ENCODE measurements around the gene RANBP17.

RANBP17 gene

DNA sequence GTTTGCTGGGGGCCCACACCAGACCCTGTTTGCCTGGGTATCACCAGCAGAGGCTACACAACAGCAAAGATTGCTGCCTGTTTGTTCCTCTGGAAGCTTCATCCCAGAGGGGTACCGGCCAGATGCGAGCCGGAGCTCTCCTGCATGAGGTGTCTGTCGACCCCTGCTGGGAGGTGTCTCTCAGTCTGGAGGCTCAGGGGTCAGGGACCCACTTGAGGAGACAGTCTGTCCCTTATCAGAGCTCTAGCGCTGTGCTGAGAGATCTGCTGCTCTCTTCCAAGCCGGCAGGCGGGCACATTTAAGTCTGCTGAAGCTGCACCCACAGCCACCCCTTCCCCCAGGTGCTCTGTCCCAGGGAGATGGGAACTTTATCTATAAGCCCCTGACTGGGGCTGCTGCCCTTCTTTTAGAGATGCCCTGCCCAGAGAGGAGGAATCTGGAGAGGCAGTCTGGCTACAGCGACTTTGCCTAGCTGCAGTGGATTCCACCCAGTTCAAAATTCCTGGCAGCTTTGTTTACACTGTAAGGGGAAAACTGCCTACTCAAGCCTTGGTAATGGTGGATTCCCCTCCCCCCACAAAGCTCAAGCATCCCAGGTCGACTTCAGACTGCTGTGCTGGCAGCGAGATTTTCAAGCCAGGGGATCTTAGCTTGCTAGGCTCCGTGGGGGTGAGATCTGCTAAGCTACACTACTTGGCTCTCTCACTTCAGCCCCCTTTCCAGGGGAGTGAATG is 241.2 kb downstream of the RANBP17 start:
- DNase-seq = no peak

DNA sequence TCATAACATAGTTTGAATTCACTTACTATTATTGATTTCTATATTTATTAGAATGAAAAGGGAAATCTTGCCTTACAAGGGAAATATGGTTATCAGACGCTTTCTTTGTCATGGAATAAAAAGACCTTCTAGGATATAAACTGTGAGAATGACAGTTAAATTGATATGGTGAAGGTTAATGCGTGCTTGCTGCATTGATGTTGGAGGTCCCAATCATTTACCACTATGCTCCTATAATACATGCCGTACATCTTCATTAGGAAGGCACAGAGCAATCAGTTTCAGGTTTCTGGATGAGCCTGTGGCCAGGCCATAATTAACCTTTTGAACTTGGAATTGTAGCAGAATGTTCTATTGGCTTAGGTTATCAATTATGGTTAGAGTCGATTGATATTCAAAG is 245.9 kb downstream of the RANBP17 start:
- no peak for DNase-seq

DNA sequence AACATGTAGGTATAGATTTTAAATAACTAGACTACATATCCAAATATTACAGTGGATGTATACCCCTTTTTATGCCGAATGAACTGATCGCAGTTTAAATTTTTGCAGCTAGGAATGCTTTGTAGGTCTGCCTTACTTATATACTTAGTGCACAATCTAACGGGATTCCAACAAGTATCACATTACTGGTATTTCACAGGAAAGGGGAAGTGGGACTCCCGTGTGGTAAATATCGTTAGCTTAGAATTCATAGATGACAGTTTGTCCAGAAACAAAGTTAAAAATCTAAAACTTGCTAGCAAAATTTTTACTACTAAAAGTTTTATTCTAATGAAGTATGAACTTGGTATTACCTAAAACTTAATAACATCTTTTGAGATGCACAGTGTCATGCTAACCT is 253.7 kb downstream of the RANBP17 start:
- no peak for DNase-seq

DNA sequence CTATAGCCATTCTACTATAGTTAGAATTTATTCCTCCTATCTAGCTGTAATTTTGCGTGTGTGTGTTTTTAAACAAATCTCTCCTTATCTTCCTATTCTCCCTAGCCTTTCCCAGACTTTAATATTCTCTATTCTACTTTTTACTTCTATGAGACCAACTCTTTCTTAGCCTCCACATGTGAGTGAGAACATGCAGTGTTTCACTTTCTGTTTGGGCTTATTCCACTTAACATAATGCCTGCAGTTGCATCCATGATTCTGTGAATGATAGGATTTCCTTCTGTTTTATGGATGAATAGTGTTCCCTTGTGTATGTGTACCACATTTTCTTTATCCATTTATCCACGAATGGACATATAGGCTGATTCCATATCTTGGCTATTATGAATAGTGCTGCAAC is 254.9 kb downstream of the RANBP17 start:
- no peak for DNase-seq

DNA sequence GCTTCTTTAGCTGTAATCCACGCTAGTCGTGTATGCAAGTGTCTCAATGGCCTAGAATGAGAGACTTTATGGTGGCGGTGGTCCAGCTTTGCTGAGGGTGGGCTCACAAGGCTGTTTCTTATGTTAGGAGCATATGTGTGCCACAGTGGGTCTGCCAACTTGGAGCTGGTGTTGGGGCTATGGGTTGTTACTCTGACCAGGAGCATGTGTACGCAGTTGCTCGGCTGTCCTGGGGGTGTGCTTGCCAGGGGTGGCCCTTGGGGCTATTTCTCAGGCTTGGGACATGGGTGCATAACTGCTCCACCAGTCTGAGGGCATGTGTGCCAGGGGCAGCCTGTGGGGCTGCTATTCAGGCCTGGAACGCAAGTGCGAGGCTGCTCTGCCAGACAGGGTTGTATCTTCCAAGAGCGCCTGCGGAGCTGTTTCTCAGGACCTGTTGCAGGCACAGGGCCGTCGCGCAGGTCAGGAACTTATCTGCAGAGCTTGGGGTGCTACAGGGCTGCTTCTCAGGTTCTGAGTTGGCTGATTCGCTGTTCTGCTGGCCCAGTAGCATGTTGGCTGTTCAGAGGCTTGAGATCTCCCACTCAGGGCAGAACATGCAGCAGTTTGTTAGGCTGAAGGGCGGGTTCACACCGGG is 259.3 kb downstream of the RANBP17 start:
- no peak for DNase-seq

DNA sequence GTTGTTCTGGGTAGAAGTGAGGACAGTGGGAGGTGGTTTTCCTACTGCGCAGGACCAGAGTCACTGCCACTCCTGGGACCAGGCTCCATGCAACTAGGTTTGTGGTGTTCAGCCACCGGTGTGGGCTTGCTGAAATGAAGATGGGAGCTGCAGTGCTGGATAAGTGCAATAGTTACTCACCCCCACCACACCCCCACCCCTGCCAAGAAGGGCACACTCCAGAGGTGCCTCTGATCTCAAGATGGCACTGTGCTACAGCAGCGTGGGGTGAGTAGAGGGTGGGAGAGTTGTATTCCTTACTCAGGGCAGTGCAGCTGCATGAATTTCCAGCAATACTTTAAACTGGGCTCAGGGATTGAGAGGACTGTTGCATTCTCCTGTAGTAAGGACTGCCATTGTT is 259.8 kb downstream of the RANBP17 start:
- DNase-seq = no peak

DNA sequence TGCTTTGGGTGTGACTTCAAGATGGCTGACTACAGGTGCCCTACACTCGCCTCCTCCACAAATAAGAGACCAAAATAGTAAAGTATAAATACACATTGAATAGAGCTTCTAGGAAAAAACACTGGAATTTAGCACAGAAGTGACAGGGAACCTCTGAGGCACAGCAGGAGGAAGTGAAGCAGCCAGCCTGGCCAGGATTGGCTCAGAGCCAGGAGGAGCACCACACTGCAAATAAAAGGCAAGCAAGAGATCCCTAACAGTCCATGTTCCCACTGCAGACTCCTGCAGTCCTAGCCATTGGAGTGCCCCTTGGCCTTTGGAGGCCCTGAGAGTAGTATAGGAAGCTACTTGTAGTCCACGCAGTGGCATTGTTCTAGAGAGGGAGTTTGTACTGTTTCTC is 260.6 kb downstream of the RANBP17 start:
- no peak for DNase-seq

DNA sequence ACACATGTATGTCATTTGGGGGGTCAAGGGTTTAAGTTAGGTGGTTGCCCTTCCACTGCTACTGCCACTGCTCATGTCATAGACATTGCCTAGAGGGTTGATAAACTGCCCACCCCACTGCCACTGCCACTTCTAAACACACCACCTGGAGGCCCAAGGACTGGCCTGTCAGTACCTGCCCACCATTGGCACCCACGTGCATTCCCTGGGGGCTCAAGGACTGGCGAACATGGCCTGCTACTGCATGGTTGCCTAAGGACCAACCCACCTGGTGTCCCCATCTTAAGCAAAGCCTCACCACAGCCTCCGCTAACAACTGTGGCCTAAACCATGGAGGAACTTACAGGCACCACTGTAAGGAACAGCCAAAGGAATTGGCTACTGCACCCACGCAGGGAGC is 261.6 kb downstream of the RANBP17 start:
- DNase-seq = no peak

DNA sequence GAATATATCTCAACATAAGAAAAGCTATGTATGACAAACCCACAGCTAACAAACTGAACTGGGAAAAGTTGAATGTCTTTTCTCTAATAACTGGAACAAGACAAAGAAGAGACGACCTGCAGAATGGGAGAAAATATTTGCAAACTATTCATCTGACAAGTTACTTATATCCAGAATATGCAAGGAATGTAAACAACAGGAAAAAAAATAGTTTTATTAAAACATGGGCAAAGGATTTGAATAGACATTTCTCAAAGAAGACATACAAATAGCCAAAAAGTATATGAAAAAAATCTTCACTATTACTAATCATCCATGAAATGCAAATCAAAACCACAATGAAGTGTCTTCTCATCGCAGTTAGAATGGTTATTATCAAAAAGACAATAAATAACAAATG is 265.5 kb downstream of the RANBP17 start:
- no peak for DNase-seq

DNA sequence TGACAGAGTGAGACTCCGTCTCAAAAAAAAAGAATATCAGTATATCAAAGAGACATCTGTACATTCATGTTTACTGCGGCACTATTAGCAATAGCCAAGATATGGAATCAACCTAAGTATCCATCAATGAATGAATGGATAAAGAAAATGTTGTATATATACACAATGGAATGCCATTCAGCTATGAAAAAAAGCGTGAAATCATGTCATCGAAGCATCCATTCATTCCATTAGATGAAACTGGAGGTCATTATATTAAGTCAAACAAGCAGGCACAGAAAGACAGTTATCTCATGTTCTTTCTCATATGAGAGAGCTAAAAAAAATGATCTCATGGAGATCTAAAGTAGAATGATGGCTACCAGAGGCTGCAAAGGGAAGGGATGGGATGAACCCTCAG is 266.3 kb downstream of the RANBP17 start:
- DNase-seq = no peak

DNA sequence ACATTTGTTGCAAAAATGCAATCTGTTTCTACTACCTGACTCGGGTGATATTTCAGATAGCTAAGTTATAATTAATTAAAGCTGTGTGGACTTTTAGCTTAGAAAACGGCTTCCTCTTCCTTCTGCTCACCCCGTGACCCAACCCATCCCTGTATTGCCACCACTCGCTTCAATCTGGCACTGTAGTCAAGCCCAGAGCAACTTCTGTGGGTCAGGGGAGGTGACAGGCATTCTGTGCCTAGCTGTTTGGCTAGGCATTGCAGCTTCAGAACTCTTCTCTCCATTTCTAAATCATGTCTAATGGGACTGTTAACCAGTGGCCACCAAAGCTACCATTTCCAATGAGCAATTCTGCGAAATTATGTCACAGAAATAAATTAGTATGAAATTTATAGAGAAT is 267.5 kb downstream of the RANBP17 start:
- DNase-seq = no peak

DNA sequence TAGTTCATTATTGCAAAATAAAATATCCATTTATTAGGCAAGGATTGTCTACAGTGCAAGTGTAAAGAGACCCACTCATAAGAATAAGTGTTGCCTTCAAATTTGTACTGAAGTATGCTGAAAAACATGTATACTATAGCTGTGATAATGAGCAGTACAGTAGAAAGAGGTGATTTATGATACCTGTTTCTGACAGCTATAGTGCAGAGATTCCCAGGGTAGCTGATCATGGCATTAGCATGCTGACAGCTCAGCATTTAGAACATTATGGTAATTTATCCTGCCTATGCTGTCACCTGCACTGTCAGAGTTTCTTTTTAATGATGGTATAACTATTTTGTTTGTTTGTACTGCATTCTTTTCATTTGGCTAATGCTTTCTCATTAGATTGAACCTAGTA is 269.7 kb downstream of the RANBP17 start:
- DNase-seq = no peak

DNA sequence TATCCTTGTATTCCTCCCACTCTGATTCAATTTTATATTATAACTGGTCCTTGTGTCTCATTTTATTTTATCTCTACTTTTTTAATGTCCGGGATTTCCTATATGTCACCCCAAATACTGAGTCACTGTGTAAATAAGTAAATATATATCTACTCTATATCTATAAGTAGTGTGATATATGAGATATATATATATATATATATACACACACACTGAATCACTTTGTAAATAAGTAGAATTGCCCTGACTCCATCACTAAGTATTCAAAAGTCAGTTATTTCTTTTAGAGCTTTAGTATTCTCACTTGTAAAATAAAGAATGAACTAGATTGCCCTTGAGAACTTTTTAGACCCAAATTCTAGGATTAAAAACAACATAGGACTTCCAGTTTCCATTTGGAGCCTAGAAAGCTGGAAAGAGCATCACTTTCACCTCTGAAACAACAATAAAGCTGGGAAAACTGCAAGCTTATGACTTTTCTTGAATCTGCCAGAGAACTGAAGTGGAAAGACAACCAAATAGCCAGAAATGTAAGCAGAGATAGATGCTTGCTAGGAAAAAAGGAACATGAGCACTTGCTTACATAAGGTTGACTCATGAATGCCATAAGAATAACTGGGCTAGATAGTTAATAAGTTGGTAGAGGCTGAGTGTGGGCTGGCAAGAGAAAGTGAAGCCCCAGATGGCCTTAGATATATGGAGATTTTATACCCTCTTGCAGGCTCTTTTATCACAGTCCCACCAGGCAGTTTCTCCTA is 276.1 kb downstream of the RANBP17 start:
- DNase-seq = no peak

DNA sequence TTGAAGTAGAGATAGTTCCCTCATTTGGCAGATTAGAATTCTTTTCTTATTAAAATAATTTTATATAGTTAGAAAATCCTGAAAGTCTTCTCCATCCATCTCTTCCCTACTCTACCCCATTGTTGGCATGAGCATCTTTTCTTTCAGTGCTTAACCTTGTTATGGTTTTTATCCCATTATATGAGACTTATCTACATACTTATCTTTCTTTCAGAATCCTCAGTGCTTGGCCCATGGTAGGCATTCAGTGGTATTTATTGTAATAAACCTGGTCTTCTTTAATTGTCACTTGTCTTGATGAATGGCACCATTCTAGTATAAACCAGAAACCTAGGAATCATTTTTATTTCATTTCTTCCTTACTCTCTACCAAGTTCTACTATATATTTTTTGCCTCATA is 277.4 kb downstream of the RANBP17 start:
- no peak for DNase-seq

DNA sequence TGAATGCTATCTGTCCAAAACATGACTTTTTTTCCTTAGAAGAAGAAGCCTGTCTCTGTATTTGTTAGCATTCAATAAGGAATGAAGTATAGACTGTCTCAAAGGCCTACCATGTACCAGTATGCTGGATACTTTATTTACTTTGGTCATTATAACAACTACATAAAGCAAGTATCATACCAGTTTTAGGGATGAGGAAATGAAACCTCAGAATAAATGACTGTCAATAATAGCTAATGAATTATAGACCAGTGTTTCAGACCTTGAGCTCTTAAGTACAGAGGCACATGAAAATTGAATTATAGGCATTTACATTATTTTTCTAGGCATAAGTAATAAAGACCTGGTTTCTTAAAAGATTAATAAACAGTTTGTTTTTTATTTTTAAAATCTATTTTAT is 280.8 kb downstream of the RANBP17 start:
- DNase-seq = no peak

DNA sequence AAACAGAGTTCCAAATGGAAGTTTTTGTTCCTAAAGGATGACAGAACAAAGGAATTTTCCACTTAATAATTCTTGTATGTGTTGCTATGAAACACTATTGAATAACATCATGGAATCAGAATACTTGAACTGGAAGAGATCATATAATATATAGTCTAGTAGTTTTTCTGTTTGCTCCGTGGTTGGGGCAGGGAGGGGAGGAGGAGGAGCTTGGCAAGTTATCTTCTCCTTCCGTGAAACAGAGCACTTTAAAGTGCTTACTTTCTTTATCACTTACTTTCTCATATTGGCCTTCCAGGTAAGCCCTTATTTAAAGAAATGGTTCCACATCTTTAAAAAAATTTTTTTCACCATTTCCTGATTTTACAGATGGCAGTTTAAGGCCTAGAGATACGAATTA is 281.4 kb downstream of the RANBP17 start:
- DNase-seq = no peak

DNA sequence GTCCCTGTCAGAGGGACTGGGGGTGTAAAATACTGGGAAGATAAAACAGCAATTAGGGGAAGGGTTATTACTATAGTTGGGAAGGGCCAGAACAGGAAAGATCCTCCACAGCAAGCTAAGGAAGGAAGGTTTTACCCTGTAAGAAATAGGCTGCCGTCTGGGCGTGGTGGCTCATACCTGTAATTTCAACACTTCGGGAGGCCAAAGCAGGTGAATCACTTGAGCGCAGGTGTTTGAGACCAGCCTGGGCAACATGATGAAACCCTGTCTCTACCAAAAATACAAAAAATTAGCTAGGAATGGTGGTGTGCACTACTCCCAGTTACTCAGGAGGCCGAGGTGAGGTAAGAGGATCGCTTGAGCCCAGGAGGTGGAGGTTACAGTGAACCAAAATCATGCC is 282.1 kb downstream of the RANBP17 start:
- DNase-seq = no peak

DNA sequence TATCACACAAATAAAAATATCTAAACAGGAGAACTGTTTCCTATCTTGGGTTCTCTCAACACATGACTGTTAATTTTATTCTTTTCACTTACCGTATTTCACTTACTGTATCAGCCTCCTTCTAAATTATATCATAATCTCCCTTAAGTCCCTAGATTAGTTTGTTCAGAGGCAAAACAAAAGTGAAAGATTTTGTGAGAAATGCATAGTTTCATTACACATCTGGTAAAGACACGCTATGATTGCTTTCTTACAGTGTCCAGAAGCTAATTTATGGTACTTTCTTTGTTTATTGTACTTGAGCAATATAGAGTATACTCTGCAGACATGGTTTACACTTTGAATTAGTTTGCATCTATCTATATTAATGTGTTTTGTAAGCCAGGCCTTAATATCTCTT is 287.5 kb downstream of the RANBP17 start:
- no peak for DNase-seq

DNA sequence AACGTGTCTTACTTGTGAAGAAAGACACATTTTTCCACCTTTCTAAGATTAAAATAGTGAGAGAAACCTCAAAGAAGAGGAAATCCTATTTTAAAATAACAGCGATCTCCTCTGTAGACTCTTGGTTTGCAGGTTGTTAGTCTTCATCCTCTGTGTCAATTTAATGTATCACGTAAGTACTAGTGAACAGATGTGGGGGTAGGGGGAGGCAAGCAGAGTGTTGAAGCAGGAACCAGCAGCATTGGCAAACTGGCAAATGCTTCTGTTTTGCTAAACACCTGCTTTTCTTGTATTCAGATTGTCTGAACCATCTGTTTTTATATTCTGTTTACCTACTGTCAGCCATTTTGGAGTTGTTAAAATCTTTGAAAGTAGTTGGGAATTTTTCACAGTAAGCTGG is 288.0 kb downstream of the RANBP17 start:
- no peak for DNase-seq

DNA sequence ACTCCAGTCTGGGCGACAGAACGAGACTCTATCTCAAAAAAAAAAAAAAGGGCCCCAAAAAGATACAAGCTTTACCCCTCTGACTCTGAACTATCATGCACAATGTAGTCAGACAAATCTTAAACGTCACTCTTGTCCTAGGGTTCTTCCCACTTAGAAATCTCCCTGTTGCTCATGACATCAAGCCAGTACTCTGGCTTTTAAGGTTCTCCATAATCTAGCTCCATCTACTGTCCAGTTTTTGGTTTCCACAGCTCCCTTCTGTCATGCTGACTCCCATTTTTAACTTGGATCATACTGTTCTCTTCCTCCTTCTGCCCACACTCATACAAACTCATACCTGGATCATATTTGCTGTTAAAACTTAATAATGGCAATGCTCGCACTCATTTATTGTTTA is 290.6 kb downstream of the RANBP17 start:
- DNase-seq = no peak

DNA sequence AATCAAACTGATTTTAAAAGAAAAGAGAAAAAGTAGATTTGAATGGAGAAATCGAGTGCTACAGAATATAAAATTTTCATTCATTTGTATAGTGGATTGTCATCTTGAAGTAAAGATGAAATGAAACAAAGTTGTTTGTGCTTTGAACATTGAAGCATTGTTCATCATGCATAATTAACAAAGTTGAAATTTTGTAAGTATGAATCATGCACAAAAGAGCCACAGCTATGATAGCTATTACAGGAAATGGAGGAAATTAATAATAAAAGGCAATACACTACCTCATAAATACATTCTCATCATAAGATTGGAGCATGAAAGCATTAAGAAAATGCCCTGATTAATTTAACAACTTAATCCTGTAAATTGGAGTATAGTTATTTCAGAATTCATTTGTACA is 293.8 kb downstream of the RANBP17 start:
- DNase-seq = no peak

DNA sequence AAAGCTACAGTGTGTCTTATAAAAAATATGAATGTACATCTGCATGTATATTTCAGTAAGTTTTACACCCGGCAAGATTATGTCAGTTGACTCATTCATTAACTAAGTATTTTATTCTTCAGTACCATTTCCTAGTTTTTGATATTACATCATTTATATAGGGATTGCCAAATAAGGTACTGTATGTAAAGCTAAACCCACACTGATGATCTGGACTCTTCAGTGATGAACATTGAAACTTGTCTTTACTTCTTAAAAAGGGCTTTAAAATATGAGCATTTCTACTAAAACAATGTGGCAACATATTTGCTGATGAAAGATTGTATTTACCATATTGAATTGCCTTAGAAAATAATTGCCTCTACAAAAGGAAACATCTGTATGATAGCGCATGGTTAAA is 295.5 kb downstream of the RANBP17 start:
- DNase-seq = no peak

DNA sequence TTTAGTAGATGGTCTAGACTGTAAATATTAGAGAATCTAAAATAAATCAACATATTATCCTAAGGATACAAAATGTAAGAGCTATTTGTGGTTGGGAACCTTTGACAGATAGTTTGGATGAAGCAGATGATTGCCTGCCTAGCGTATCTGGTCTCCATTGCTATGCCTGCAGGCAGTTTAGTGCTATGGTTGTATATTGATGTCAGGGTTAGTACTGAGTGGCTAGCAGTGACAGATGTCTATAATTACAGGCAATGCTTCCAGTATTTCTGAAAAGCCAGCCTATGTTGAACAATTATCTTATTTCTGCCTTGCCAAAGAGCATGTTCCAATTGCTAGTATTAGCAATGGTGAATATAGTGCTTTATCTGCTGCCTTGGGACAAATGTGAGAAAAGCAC is 296.0 kb downstream of the RANBP17 start:
- DNase-seq = no peak

DNA sequence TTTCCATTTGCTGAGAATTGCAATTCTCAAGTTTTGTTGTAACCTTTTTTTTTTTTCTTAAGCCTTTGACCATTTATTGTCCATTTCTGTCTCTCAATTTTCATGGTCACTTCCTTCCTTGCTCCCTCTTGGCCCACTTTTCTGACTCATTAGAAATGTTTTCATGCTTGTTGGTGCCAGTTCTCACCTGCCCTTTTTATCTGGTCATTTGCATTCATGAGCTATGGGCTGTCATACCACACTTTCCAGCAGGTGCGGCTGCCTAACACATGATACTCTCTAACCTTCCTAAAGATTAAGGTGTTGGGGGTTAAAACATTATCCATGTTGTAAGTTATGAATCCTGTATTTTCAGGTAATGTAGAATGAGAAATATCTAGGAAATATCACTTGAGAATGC is 296.8 kb downstream of the RANBP17 start:
- DNase-seq = no peak
